Esophagus squamous epithelium (tissue), 4 donors: ENCODE results near the gene TYW3.

Experiments used
- POLR2A ChIP-seq, 4 donors: fragments of 450-650 bp; IDR thresholded peaks; one replicate each; pipeline ENCODE4 v1.6.1; 2017; ENCODE audit warnings: antibody characterized with exemption in 4 of 4, mild to moderate bottlenecking in 4 of 4, moderate library complexity in 3 of 4
- TF ChIP-seq, protein P1 (sequence below), 6 experiments: fragments of 450-650 bp in 4 of 6; fragments of 200-600 bp in 2 of 6; sonication (generic) in 2 of 6; IDR thresholded peaks; one replicate each; pipeline ENCODE4 v1.5.1; 2016 to 2019; ENCODE audit warnings: antibody characterized with exemption in 6 of 6, mild to moderate bottlenecking in 4 of 6, moderate library complexity in 4 of 6

DNA sequence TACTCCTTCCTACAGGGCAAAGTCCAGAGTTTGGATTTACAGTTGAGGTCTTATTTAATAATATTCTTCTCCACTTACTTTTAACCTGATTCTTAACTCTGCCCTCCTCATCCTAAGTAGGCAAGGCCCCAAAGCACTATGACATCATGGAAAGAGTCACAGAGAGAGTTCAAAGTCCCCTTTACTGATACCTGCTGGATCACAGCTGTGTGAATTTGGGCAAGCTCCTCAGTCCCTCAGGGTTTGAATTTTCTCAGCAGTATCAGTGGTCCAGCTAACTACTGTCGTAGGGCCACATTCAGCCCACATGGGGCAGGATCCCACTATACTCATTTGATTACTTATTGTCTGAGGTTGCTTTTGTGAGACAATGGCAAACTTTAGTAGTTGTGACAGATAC is 16.0 kb downstream of the TYW3 start:
- TF ChIP-seq POLR2A (IDR thresholded peaks at IDR 0.05) = no peak
- TF ChIP-seq, protein P1, sequence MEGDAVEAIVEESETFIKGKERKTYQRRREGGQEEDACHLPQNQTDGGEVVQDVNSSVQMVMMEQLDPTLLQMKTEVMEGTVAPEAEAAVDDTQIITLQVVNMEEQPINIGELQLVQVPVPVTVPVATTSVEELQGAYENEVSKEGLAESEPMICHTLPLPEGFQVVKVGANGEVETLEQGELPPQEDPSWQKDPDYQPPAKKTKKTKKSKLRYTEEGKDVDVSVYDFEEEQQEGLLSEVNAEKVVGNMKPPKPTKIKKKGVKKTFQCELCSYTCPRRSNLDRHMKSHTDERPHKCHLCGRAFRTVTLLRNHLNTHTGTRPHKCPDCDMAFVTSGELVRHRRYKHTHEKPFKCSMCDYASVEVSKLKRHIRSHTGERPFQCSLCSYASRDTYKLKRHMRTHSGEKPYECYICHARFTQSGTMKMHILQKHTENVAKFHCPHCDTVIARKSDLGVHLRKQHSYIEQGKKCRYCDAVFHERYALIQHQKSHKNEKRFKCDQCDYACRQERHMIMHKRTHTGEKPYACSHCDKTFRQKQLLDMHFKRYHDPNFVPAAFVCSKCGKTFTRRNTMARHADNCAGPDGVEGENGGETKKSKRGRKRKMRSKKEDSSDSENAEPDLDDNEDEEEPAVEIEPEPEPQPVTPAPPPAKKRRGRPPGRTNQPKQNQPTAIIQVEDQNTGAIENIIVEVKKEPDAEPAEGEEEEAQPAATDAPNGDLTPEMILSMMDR (IDR thresholded peaks at IDR 0.05) = no peak
